ENCODE measurements around the gene PDPR. TPM values are rescaled to one million over a fixed set of nuclear protein-coding genes. Genes with fewer than 3 reads are reported as not detected.

The PDPR gene
- total and polyA plus RNA-seq, 4 donors: 2.2 to 13.5 (median 6.5) TPM

GRCh38 chr16:70157105-70157476 lies 43.0 kb downstream of the PDPR start (continued):
- TF ChIP-seq REST (IDR thresholded peaks at IDR 0.05): no peak
- TF ChIP-seq YY1 (IDR thresholded peaks at IDR 0.05): no peak

GRCh38 chr16:70157477-70158260 lies 43.5 kb downstream of the PDPR start:
- Histone ChIP-seq H3K4me3 (ENCODE audit: low read depth in 1 of 3, low read length in 3 of 3) (no peak overlapping the region), H3K9ac (ENCODE audit: low read depth in 1 of 2, low read length in 2 of 2) (no peak overlapping the region), H3K4me1 (ENCODE audit: control insufficient read depth in 4 of 4, insufficient read depth in 4 of 4, low read length in 3 of 4) (peaks cover 0 to 16% (median 13%) of the 10 kb centered on the region in 4 donors), H3K27me3 (ENCODE audit: control insufficient read depth in 4 of 4, insufficient read depth in 4 of 4, low read length in 3 of 4) (no peaks in the 10 kb centered on the region), H3K27ac (ENCODE audit: low read depth in 1 of 2, low read length in 2 of 2) (no peak overlapping the region), H3K36me3 (ENCODE audit: control insufficient read depth in 4 of 4, insufficient read depth in 3 of 4, low read depth in 1 of 4, low read length in 3 of 4) (peaks cover 10 to 96% (median 57%) of the 10 kb centered on the region in 4 donors), H3K9me3 (ENCODE audit: control insufficient read depth in 4 of 4, low read length in 3 of 4) (no peaks in the 10 kb centered on the region)
- TF ChIP-seq ATF3 (IDR thresholded peaks at IDR 0.05) (no peak), CTCF (IDR thresholded peaks at IDR 0.05; ENCODE audit: low read depth, low read length, missing input control) (no peak), MAX (IDR thresholded peaks at IDR 0.05) (no peak), FOXA2 (IDR thresholded peaks at IDR 0.05) (no peak), HNF4A (conservative IDR thresholded peaks at IDR 0.05) (peak; percentile 10 to 74), RXRA (IDR thresholded peaks at IDR 0.05) (no peak), YY1 (IDR thresholded peaks at IDR 0.05) (no peak), EGR1 (IDR thresholded peaks at IDR 0.05; ENCODE audit: low read depth in 2 of 2) (no peak), GABPA (IDR thresholded peaks at IDR 0.05 in 1 of 2, conservative IDR thresholded peaks at IDR 0.05 in 1 of 2) (no peak), HNF4G (IDR thresholded peaks at IDR 0.05) (peak; percentile 33), TAF1 (conservative IDR thresholded peaks at IDR 0.05) (no peak), SP1 (IDR thresholded peaks at IDR 0.05) (peak; percentile 40), JUND (IDR thresholded peaks at IDR 0.05) (no peak), NR2F2 (IDR thresholded peaks at IDR 0.05) (no peak), RAD21 (IDR thresholded peaks at IDR 0.05) (no peak), ZBTB33 (IDR thresholded peaks at IDR 0.05) (no peak), FOXA1 (IDR thresholded peaks at IDR 0.05) (no peak), REST (IDR thresholded peaks at IDR 0.05) (no peak)
- WGBS: 62% methylated on average over 8 of the region's 8 CpGs
- DNase-seq (ENCODE audit: low spot score): no peak

Data from liver (tissue), 9 donors.